Fibroblast of the aortic adventitia (primary cell): ENCODE data around the gene JAM2. TPM values are rescaled to one million over a fixed set of nuclear protein-coding genes. Genes with fewer than 3 reads are reported as not detected.
A peak's percentile ranks its signal among the peaks of the same experiment; 100 is the strongest.

ENCODE experiments used
- DNase-seq: peaks from one replicate; pipeline ENCODE4 v3.0.0-alpha.2; 2010; ENCODE audit warnings: low read depth
- H3K4me3 ChIP-seq: 2 replicates; pipeline ENCODE4 v1.5.1; 2011; ENCODE audit warnings: low read depth, mild to moderate bottlenecking, control low read depth, low read length, moderate library complexity
- total RNA-seq: library from RNA; depleted of rRNA; stranded (reverse); fragments of >200 nt; gene quantifications from 2 replicates; pipeline ENCODE4 v1.2.3, GENCODE V29; 2012; ENCODE audit warnings: low replicate concordance
- TF ChIP-seq, protein P1 (sequence below): IDR thresholded peaks from 2 replicates; pipeline ENCODE4 v1.5.1; 2011; ENCODE audit warnings: mild to moderate bottlenecking, low read length, control low read depth, inconsistent platforms; ENCODE audit not compliant: insufficient read depth

JAM2 gene
- total RNA-seq, 1 donor: 3.0 TPM

DNA sequence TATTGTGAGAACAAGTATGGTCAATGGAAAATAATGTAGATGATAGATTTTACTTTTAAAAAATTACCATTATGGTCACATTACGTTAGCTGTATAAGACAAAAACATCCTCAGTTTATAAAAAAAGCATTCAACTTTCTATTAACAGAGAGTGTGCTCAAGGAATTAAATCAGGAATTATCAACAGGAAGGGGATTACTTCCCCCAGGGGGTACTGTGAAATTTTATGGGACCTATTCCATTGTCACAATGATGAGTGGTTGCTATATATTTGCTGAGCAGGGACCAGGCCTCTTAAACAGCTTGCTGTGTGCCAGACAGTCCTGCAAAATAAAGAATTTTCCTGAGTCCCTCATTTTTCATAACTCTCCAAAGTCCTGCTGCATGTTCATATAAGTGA is 21.2 kb downstream of the JAM2 start:
- TF ChIP-seq, protein P1, sequence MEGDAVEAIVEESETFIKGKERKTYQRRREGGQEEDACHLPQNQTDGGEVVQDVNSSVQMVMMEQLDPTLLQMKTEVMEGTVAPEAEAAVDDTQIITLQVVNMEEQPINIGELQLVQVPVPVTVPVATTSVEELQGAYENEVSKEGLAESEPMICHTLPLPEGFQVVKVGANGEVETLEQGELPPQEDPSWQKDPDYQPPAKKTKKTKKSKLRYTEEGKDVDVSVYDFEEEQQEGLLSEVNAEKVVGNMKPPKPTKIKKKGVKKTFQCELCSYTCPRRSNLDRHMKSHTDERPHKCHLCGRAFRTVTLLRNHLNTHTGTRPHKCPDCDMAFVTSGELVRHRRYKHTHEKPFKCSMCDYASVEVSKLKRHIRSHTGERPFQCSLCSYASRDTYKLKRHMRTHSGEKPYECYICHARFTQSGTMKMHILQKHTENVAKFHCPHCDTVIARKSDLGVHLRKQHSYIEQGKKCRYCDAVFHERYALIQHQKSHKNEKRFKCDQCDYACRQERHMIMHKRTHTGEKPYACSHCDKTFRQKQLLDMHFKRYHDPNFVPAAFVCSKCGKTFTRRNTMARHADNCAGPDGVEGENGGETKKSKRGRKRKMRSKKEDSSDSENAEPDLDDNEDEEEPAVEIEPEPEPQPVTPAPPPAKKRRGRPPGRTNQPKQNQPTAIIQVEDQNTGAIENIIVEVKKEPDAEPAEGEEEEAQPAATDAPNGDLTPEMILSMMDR: no peak
- DNase-seq: no peak
- H3K4me3 ChIP-seq: no peak overlapping the region

DNA sequence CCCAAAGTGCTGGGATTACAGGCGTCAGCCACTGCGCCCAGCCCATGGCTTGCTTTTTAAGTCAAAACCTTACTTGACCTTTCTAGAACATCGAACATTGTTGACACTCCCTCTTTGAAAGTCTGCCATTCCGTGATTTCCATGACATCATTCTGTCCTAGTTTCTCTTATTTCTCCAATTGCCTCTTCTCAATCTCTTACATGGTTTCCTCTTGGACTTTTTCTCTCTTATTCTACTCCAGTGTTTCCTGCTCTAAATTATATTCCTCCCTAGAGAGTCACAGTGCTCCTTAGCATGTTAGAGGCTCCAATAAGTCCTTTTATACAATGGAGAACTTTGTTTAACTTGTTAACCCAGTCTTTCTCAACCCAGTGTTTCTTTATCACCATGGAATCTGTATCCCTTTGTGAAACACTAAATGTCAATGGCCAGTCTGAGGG is 25.5 kb downstream of the JAM2 start:
- H3K4me3 ChIP-seq: no peak overlapping the region
- TF ChIP-seq, protein P1: no peak
- DNase-seq: peak; percentile 4

DNA sequence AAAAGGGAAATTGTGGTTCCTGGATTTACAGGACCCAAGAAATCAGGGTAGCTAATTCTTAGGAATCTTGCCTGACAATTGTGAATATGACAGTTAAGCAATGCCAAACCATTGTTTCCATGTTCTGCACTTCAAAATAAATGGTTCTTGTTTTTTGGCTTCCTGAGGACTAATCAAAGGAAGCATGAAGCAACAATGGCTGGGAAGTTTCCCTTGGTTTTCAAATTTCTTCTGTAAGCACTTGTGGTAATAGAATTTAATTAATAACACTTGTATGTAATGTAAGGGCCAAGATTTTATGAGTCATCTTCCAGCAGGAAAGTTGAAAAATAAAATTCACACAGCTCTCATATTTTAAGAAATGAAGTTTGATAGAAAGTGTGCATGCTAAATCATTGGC is 31.7 kb downstream of the JAM2 start:
- DNase-seq: peak; percentile 94
- no peak overlapping the region for H3K4me3 ChIP-seq
- TF ChIP-seq, protein P1: no peak

DNA sequence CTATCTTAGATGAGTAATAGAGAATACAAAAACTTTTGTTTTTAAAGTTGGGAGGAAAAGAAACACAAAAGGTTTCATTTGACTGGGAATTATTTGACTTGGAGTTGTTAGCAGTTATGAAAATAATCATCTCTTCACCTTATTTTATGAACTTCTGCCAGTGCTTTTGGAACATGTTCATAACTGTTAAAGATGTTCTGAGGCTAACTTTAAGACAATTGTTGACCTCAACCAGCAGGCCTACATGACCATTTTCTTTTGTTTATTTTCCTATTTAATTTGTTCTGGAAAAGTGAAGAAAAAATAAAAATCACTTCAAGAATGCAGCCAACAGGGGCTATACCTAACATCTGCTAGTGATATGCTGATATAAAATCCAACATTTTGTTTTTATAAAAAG is 37.4 kb downstream of the JAM2 start:
- DNase-seq: peak; percentile 9
- TF ChIP-seq, protein P1: no peak
- H3K4me3 ChIP-seq: no peak overlapping the region

DNA sequence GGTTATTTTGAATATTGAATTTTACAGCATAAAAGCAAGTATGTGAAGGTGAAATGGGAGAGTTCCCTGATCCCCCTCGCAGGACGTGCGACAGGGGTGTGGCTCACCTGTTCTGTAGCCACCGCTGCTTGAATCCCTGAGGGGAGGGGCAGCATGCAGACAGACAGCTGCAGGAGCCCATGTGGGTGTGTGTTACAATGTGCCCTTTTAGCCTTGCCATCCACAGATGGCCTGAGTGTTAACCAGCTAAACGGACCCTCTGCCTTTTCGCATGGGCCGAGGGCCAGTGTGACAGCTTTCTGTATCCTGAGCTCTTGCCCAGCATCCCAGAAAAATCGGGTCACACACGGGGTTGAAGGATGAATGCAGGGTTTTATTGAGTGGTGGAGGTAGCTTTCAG is 43.3 kb downstream of the JAM2 start:
- TF ChIP-seq, protein P1: no peak
- no peak for DNase-seq
- H3K4me3 ChIP-seq: no peak overlapping the region

DNA sequence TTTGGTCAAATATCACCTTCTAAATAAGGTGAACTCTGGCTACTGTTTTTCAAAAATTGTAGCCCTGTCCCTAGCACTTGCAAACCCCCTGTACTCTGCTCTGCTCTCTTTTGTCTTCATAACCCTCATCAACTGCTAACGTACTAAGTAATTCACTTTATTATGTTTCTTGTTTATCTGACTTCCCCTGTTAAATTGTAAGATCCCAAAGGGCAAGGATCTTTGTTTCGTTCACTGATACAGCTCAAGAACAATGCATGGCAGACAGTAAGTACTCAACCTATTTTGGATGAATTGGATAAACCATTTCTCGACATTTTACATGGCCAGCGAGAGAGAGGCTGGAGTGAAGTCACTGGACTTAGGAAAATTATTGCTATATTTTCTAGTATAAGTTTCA is 48.7 kb downstream of the JAM2 start:
- no peak for DNase-seq
- TF ChIP-seq, protein P1: no peak

More for the DNA sequence above, 48.7 kb downstream of the JAM2 start:
- no peak overlapping the region for H3K4me3 ChIP-seq
